Measurements from ENCODE around the gene PAH. TPM values are rescaled to one million over a fixed set of nuclear protein-coding genes. Genes with fewer than 3 reads are reported as not detected.

The PAH gene
- total RNA-seq, 1 experiment from 2014 or later = 5.7 TPM

- TF ChIP-seq MXD4 (CRISPR knock-in tag; IDR thresholded peaks at IDR 0.05; ENCODE audit: borderline replicate concordance) = no peak
- no peak for TF ChIP-seq IRF1 (CRISPR knock-in tag; IDR thresholded peaks at IDR 0.05)
- TF ChIP-seq FOXJ3 (CRISPR knock-in tag; IDR thresholded peaks at IDR 0.05; ENCODE audit: borderline replicate concordance) = no peak
- no peak for TF ChIP-seq ESRRA (CRISPR knock-in tag; IDR thresholded peaks at IDR 0.05; ENCODE audit: borderline replicate concordance)
- no peak for TF ChIP-seq NR1H2 (CRISPR knock-in tag; IDR thresholded peaks at IDR 0.05)
- no peak for TF ChIP-seq ZNF512 (CRISPR knock-in tag; IDR thresholded peaks at IDR 0.05; ENCODE audit: borderline replicate concordance)
- no peak for TF ChIP-seq CBFB (CRISPR knock-in tag; IDR thresholded peaks at IDR 0.05; ENCODE audit: low read depth)
- TF ChIP-seq PRRX2 (CRISPR knock-in tag; IDR thresholded peaks at IDR 0.05) = no peak
- TF ChIP-seq ZNF121 (CRISPR knock-in tag; IDR thresholded peaks at IDR 0.05) = no peak
- no peak for TF ChIP-seq KAT7 (CRISPR knock-in tag; IDR thresholded peaks at IDR 0.05; ENCODE audit: borderline replicate concordance)
- TF ChIP-seq NR3C1 (CRISPR knock-in tag; conservative IDR thresholded peaks at IDR 0.05; ENCODE audit: low read depth) = no peak
Observed at GRCh38 chr12:102905229-102905628, 11.8 kb downstream of the PAH start.

GRCh38 chr12:102903337-102904007, 13.6 kb downstream of the PAH start:
- Mint-ChIP-seq H3K4me1 (no peaks in the 10 kb centered on the region), H3K4me3 (no peak overlapping the region), H3K27me3 (ENCODE audit: low read depth) (no peaks in the 10 kb centered on the region), H3K36me3 (no peaks in the 10 kb centered on the region), H3K9me3 (no peaks in the 10 kb centered on the region), H3K27ac (no peak overlapping the region)
- DNase-seq (ENCODE audit: low spot score) = no peak
- ChIA-PET CTCF (no interaction called here), POLR2A (no interaction called here)
- ATAC-seq = no peak
- TF ChIP-seq ZNF512 (CRISPR knock-in tag; IDR thresholded peaks at IDR 0.05; ENCODE audit: borderline replicate concordance) (no peak), CREB1 (CRISPR knock-in tag; IDR thresholded peaks at IDR 0.05) (no peak), ERG (CRISPR knock-in tag; IDR thresholded peaks at IDR 0.05) (no peak), CREM (CRISPR knock-in tag; IDR thresholded peaks at IDR 0.05) (no peak), ARID4B (CRISPR knock-in tag; IDR thresholded peaks at IDR 0.05; ENCODE audit: borderline replicate concordance) (no peak), RELA (CRISPR knock-in tag; IDR thresholded peaks at IDR 0.05; ENCODE audit: borderline replicate concordance) (no peak), ATF6 (CRISPR knock-in tag; IDR thresholded peaks at IDR 0.05) (no peak), ZNF396 (CRISPR knock-in tag; IDR thresholded peaks at IDR 0.05; ENCODE audit: borderline replicate concordance) (no peak), ZNF138 (CRISPR knock-in tag; conservative IDR thresholded peaks at IDR 0.05) (no peak)

More at GRCh38 chr12:102905229-102905628, 11.8 kb downstream of the PAH start:
- no peaks in the 10 kb centered on the region for H3K4me1 Mint-ChIP-seq
- ChIA-PET POLR2A (no interaction called here), CTCF (interaction anchor here (1.0 kb wide), 1 partner anchor 22 kb away, joined by 3 read pairs; no protein-coding TSS in a partner anchor)
- H3K27ac Mint-ChIP-seq = no peak overlapping the region
- no peaks in the 10 kb centered on the region for H3K9me3 Mint-ChIP-seq
- ATAC-seq (no peak), DNase-seq (ENCODE audit: low spot score) (no peak)
- H3K4me3 Mint-ChIP-seq = no peak overlapping the region
- H3K36me3 Mint-ChIP-seq = no peaks in the 10 kb centered on the region
- H3K27me3 Mint-ChIP-seq (ENCODE audit: low read depth) = no peaks in the 10 kb centered on the region
